T-helper 22 cell (primary cell): ENCODE results near the gene PCGF1.

Source experiments
- DNase-seq: peaks from one replicate; pipeline ENCODE4 v3.0.0-alpha.2; 2020; ENCODE audit warnings: low read depth

PCGF1 gene

GRCh38 chr2:74515271-74515980 lies 7.9 kb upstream of the PCGF1 start:
- no peak for DNase-seq

GRCh38 chr2:74514368-74515270 lies 7.1 kb upstream of the PCGF1 start, which contains the start of gene TLX2:
Gene TLX2 (plus strand): TSS chr2:74514450. CDS start chr2:74514807, 357 bp downstream.
- no peak for DNase-seq

GRCh38 chr2:74513605-74514367 lies 6.3 kb upstream of the PCGF1 start:
- DNase-seq = no peak

GRCh38 chr2:74512744-74513604 lies 5.5 kb upstream of the PCGF1 start:
- DNase-seq = no peak

- no peak for DNase-seq
Observed at GRCh38 chr2:74511104-74511989, 3.9 kb upstream of the PCGF1 start.

- DNase-seq = no peak
Observed at GRCh38 chr2:74510272-74510671, 2.8 kb upstream of the PCGF1 start.

GRCh38 chr2:74507926-74508520 lies 528 bp upstream of the PCGF1 start:
- DNase-seq = no peak

GRCh38 chr2:74505448-74506246 lies 1.8 kb downstream of the PCGF1 start:
- DNase-seq = no peak

- no peak for DNase-seq
Observed at GRCh38 chr2:74504591-74504990, 2.9 kb downstream of the PCGF1 start.

GRCh38 chr2:74503506-74504475 lies 3.7 kb downstream of the PCGF1 start:
- DNase-seq = no peak

GRCh38 chr2:74502720-74503505 lies 4.6 kb downstream of the PCGF1 start:
- DNase-seq = no peak

- DNase-seq = no peak
Observed at GRCh38 chr2:74502147-74502719, 5.3 kb downstream of the PCGF1 start.

GRCh38 chr2:74501335-74502071 lies 6.0 kb downstream of the PCGF1 start:
- no peak for DNase-seq

GRCh38 chr2:74500578-74500946 lies 6.9 kb downstream of the PCGF1 start:
- no peak for DNase-seq

GRCh38 chr2:74499940-74500577 lies 7.4 kb downstream of the PCGF1 start:
- DNase-seq = no peak
